PFSK-1 (cell line): ENCODE measurements around the gene CDR2.

Experiments used
- FOXP2 ChIP-seq: optimal IDR thresholded peaks from 2 replicates; pipeline ENCODE3; 2011; ENCODE audit warnings: borderline replicate concordance, control low read depth, inconsistent platforms; ENCODE audit not compliant: insufficient read depth; ENCODE audit errors: extremely low read length, extremely low read depth
- POLR2AphosphoS5 ChIP-seq: IDR thresholded peaks from 2 replicates; pipeline ENCODE4 v1.6.1; 2012; ENCODE audit warnings: low read depth, mild to moderate bottlenecking, control low read depth, low read length, moderate library complexity
- SIN3A ChIP-seq: IDR thresholded peaks from 2 replicates; pipeline ENCODE4 v1.6.1; 2012; ENCODE audit warnings: mild to moderate bottlenecking, low read length, moderate library complexity, borderline replicate concordance; ENCODE audit not compliant: insufficient read depth
- TAF1 ChIP-seq: IDR thresholded peaks from 2 replicates; pipeline ENCODE4 v1.6.1; 2012; ENCODE audit warnings: low read length, control low read depth, borderline replicate concordance; ENCODE audit not compliant: insufficient read depth
- TF ChIP-seq, protein P1 (sequence below), 2 experiments: IDR thresholded peaks; 2 replicates each; pipeline versions ENCODE4 v1.6.1 to v1.8.0; 2011 to 2012; ENCODE audit warnings: low read depth in 2 of 2, low read length in 2 of 2, control low read depth in 1 of 2, inconsistent platforms in 1 of 2, mild to moderate bottlenecking in 1 of 2, moderate library complexity in 1 of 2; ENCODE audit not compliant: insufficient read depth in 1 of 2

CDR2 gene

DNA sequence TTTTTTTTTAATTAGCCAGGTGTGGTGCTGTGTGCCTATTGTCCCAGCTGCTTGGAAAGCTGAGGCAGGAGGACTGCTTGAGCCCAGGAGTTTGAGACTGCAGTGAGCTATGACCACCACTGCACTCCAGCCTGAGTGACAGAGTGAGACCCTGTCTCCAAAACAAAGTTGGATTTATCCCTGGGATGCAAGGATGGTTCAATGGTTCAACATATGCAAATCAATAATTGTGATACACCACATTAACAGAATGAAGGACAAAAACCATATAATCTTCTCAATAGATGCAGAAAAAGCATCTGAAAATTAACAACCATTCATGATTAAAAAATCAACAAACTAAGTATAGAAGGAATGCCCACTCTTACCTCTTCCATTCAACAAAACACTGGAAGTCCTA, 33.5 kb downstream of the CDR2 start:
- TF ChIP-seq TAF1 (no peak), SIN3A (no peak), POLR2AphosphoS5 (no peak), FOXP2 (no peak)
- TF ChIP-seq, protein P1, sequence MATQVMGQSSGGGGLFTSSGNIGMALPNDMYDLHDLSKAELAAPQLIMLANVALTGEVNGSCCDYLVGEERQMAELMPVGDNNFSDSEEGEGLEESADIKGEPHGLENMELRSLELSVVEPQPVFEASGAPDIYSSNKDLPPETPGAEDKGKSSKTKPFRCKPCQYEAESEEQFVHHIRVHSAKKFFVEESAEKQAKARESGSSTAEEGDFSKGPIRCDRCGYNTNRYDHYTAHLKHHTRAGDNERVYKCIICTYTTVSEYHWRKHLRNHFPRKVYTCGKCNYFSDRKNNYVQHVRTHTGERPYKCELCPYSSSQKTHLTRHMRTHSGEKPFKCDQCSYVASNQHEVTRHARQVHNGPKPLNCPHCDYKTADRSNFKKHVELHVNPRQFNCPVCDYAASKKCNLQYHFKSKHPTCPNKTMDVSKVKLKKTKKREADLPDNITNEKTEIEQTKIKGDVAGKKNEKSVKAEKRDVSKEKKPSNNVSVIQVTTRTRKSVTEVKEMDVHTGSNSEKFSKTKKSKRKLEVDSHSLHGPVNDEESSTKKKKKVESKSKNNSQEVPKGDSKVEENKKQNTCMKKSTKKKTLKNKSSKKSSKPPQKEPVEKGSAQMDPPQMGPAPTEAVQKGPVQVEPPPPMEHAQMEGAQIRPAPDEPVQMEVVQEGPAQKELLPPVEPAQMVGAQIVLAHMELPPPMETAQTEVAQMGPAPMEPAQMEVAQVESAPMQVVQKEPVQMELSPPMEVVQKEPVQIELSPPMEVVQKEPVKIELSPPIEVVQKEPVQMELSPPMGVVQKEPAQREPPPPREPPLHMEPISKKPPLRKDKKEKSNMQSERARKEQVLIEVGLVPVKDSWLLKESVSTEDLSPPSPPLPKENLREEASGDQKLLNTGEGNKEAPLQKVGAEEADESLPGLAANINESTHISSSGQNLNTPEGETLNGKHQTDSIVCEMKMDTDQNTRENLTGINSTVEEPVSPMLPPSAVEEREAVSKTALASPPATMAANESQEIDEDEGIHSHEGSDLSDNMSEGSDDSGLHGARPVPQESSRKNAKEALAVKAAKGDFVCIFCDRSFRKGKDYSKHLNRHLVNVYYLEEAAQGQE (IDR thresholded peaks at IDR 0.05; ENCODE audit: insufficient read depth in 1 of 2, low read depth in 2 of 2, low read length in 2 of 2): no peak

DNA sequence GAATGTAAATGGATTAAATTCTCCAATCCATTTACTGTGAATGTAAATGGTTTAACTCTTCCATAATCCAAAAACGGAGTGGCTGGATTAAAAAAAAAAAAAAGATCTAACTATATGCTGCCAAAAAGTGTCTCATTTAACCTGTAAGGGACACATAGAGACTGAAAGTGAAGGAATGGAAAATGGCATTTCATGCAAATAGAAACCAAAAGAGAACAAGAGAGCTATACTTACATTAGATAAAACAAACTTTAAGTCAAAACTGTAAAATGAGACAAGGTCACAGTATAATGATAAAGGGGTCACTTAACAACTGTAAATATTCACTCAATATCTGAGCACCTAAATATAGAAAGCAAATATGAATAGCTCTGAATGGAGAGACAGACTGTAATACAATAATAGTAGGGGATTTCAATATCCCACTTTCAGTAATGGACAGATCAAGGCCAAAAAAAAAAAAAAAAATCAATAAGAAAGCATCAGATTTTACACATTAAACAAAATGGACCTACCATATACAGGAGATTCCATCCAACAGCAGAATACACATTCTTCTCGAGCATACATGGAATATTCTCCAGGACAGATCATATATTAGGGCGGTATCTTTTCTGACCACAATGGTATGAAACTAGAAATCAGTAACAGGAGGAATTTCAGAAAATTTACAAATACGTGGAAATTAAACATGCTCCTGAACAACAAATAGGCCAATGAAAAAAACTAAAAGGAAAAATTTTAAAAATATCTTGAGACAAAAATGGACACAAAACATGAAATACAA, 36.4 kb downstream of the CDR2 start:
- no peak for TF ChIP-seq TAF1
- no peak for TF ChIP-seq FOXP2
- no peak for TF ChIP-seq SIN3A
- TF ChIP-seq POLR2AphosphoS5: no peak
- TF ChIP-seq, protein P1 (IDR thresholded peaks at IDR 0.05; ENCODE audit: insufficient read depth in 1 of 2, low read depth in 2 of 2, low read length in 2 of 2): no peak

- TF ChIP-seq TAF1: no peak
- no peak for TF ChIP-seq SIN3A
- no peak for TF ChIP-seq POLR2AphosphoS5
- TF ChIP-seq FOXP2: no peak
- TF ChIP-seq, protein P1 (IDR thresholded peaks at IDR 0.05; ENCODE audit: insufficient read depth in 1 of 2, low read depth in 2 of 2, low read length in 2 of 2): no peak
Observed at GRCh38 chr16:22337045-22337444, 37.4 kb downstream of the CDR2 start.

DNA sequence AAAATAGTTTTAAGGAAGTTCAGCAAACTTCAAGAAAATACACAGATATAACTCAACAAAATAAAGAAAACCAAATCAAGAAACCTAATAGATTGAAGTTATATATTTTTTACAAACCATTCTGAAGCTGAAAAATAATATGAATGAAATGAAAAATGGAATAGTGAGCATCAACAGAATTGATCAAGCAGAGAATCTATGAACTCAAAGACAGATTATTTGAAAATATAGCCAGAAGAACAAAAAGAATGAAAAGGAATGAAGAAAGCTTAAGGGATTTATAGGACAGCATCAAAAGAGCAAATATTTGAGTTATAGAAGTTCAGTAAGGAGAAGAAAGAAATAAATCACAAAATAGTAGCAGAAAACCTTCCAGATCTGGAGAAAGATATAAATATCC, 37.8 kb downstream of the CDR2 start:
- no peak for TF ChIP-seq TAF1
- TF ChIP-seq, protein P1 (IDR thresholded peaks at IDR 0.05; ENCODE audit: insufficient read depth in 1 of 2, low read depth in 2 of 2, low read length in 2 of 2): no peak
- no peak for TF ChIP-seq SIN3A
- no peak for TF ChIP-seq POLR2AphosphoS5
- TF ChIP-seq FOXP2: no peak
